ENCODE measurements around the gene MSX1. TPM values are rescaled to one million over a fixed set of nuclear protein-coding genes. Genes with fewer than 3 reads are reported as not detected.

The MSX1 gene
- total RNA-seq, 1 experiment from 2014 or later, result 59.9 TPM

DNA sequence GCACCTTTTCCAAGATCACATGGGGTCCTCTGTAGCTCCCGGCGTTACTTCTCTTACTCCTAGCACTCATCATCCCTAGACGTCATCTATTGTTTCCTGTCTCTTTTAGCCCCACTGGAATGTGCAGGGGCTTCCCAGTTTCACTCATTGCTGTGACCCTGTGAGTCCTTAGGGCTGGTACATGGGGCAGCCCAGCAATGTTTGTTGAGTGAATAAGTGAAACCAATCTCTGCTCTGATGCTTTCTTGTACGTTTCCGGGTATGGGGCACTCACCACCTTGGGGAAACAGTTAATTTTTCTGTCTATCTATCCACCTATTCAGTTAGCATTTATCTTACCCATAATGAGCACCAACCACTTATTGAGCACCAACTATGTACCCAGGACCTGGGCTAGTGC, 16.1 kb downstream of the MSX1 start:
- ChIA-PET CTCF (interaction anchor here (1.3 kb wide), 1 partner anchor 393 kb away, joined by 3 read pairs; no protein-coding TSS in a partner anchor), POLR2A (no interaction called here), RAD21 (ENCODE audit: low non-redundant PET in 1 of 2, low total read pairs in 2 of 2, uncharacterized antibody in 2 of 2, unreplicated experiment in 2 of 2) (no interaction called here)
- H3K27me3 ChIP-seq (ENCODE audit: insufficient read depth, low read length), result no peaks in the 10 kb centered on the region
- BruUV-seq (replicated peaks), result no TSS peak
- no peak overlapping the region for H3K4me3 ChIP-seq (replicated peaks in 1 of 2; ENCODE audit: low read depth in 1 of 2, low read length in 2 of 2)
- H3K9ac ChIP-seq (ENCODE audit: low read length), result no peak overlapping the region
- no peaks in the 10 kb centered on the region for H3K79me2 ChIP-seq (ENCODE audit: insufficient read depth, low read length)
- H3K27ac ChIP-seq (ENCODE audit: low read depth, low read length), result no peak overlapping the region
- no peak overlapping the region for H3K4me2 ChIP-seq (ENCODE audit: low read length)
- ATAC-seq (no peak), DNase-seq (ENCODE audit: low read depth, low spot score) (no peak)
- no peaks in the 10 kb centered on the region for H3K9me2 ChIP-seq (ENCODE audit: insufficient read depth)
- no peaks in the 10 kb centered on the region for H4K20me1 ChIP-seq (ENCODE audit: insufficient read depth)
- intact Hi-C loops (cut with micrococcal nuclease), result no loop called here
- no peak overlapping the region for H2AFZ ChIP-seq (ENCODE audit: low read depth, low read length, poor library complexity, severe bottlenecking)
- H3K9me3 ChIP-seq (ENCODE audit: control insufficient read depth in 1 of 2, insufficient read depth in 1 of 2, low read depth in 1 of 2, low read length in 2 of 2), result no peaks in the 10 kb centered on the region
- TF ChIP-seq EZH2 (IDR thresholded peaks at IDR 0.05) (no peak), CBX3 (IDR thresholded peaks at IDR 0.05; ENCODE audit: low read depth) (no peak), POLR2AphosphoS5 (IDR thresholded peaks at IDR 0.05; ENCODE audit: low read depth, low read length) (no peak)
- TF ChIP-seq, protein P1, sequence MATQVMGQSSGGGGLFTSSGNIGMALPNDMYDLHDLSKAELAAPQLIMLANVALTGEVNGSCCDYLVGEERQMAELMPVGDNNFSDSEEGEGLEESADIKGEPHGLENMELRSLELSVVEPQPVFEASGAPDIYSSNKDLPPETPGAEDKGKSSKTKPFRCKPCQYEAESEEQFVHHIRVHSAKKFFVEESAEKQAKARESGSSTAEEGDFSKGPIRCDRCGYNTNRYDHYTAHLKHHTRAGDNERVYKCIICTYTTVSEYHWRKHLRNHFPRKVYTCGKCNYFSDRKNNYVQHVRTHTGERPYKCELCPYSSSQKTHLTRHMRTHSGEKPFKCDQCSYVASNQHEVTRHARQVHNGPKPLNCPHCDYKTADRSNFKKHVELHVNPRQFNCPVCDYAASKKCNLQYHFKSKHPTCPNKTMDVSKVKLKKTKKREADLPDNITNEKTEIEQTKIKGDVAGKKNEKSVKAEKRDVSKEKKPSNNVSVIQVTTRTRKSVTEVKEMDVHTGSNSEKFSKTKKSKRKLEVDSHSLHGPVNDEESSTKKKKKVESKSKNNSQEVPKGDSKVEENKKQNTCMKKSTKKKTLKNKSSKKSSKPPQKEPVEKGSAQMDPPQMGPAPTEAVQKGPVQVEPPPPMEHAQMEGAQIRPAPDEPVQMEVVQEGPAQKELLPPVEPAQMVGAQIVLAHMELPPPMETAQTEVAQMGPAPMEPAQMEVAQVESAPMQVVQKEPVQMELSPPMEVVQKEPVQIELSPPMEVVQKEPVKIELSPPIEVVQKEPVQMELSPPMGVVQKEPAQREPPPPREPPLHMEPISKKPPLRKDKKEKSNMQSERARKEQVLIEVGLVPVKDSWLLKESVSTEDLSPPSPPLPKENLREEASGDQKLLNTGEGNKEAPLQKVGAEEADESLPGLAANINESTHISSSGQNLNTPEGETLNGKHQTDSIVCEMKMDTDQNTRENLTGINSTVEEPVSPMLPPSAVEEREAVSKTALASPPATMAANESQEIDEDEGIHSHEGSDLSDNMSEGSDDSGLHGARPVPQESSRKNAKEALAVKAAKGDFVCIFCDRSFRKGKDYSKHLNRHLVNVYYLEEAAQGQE (IDR thresholded peaks at IDR 0.05; ENCODE audit: low read depth), result no peak
- no peaks in the 10 kb centered on the region for H3K36me3 ChIP-seq (ENCODE audit: control insufficient read depth in 1 of 2, insufficient read depth in 2 of 2, low read length in 2 of 2)
- H3K4me1 ChIP-seq (ENCODE audit: control insufficient read depth in 1 of 2, insufficient read depth in 2 of 2, low read length in 2 of 2), result peaks cover 0 to 9% of the 10 kb centered on the region in 2 experiments; a peak in 1 of 4 replicates

DNA sequence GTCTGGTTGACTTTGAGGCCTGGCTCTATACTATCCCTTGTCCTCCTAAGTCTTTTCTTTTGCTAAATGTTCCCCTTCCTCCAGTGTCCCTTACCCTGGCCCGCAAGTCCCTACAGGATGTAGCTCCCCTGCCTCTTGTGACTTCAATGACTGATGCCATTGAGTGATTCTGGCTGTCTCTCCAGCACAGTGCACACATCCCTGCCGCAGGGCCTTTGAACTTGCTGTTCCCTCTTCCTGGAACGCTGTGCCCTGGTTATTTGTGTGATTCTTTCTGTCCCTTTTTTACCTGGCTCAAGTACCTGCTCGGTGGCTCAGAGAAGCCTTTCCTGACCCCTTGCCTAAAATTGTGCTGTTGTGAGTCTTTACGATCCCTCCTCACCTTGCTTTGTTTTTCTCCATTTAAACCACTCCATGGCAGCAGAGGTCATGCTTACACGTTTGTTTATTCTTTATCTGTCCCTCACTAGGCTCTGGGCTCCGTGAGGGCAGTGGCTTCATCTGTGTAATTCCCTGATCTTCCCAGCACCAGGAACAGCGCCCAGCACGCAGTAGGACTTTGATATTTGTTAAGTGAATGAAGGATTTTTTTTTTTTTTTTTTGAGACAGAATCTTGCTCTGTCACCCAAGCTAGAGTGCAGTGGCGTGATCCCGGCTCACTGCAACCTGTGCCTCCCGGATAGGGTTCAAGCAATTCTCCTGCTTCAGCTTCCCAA, 17.6 kb downstream of the MSX1 start:
- H3K9me3 ChIP-seq (ENCODE audit: control insufficient read depth in 1 of 2, insufficient read depth in 1 of 2, low read depth in 1 of 2, low read length in 2 of 2), result no peaks in the 10 kb centered on the region
- no peaks in the 10 kb centered on the region for H3K27me3 ChIP-seq (ENCODE audit: insufficient read depth, low read length)
- no peak overlapping the region for H3K4me3 ChIP-seq (replicated peaks in 1 of 2; ENCODE audit: low read depth in 1 of 2, low read length in 2 of 2)
- no peaks in the 10 kb centered on the region for H4K20me1 ChIP-seq (ENCODE audit: insufficient read depth)
- intact Hi-C loops (cut with micrococcal nuclease), result no loop called here
- no peak overlapping the region for H3K9ac ChIP-seq (ENCODE audit: low read length)
- H3K9me2 ChIP-seq (ENCODE audit: insufficient read depth), result no peaks in the 10 kb centered on the region
- no TSS peak for BruUV-seq (replicated peaks)
- ChIA-PET RAD21 (ENCODE audit: low non-redundant PET in 1 of 2, low total read pairs in 2 of 2, uncharacterized antibody in 2 of 2, unreplicated experiment in 2 of 2) (no interaction called here), POLR2A (no interaction called here), CTCF (no interaction called here)
- H3K79me2 ChIP-seq (ENCODE audit: insufficient read depth, low read length), result no peaks in the 10 kb centered on the region
- H3K4me2 ChIP-seq (ENCODE audit: low read length), result no peak overlapping the region
- DNase-seq (ENCODE audit: low read depth, low spot score), result no peak
- peaks cover 0 to 14% of the 10 kb centered on the region in 2 experiments; a peak in 1 of 4 replicates for H3K4me1 ChIP-seq (ENCODE audit: control insufficient read depth in 1 of 2, insufficient read depth in 2 of 2, low read length in 2 of 2)
- H3K36me3 ChIP-seq (ENCODE audit: control insufficient read depth in 1 of 2, insufficient read depth in 2 of 2, low read length in 2 of 2), result no peaks in the 10 kb centered on the region
- no peak overlapping the region for H3K27ac ChIP-seq (ENCODE audit: low read depth, low read length)
- no peak overlapping the region for H2AFZ ChIP-seq (ENCODE audit: low read depth, low read length, poor library complexity, severe bottlenecking)
- no peak for ATAC-seq
- TF ChIP-seq, protein P1 (IDR thresholded peaks at IDR 0.05; ENCODE audit: low read depth), result no peak
- no peak for TF ChIP-seq ZNF274 (IDR thresholded peaks at IDR 0.05; ENCODE audit: low read depth, low read length)
- TF ChIP-seq RAD21 (IDR thresholded peaks at IDR 0.05; ENCODE audit: low read depth), result no peak
- TF ChIP-seq ZFX (IDR thresholded peaks at IDR 0.05), result no peak
- no peak for TF ChIP-seq CBX3 (IDR thresholded peaks at IDR 0.05; ENCODE audit: low read depth)
- TF ChIP-seq, protein P2, sequence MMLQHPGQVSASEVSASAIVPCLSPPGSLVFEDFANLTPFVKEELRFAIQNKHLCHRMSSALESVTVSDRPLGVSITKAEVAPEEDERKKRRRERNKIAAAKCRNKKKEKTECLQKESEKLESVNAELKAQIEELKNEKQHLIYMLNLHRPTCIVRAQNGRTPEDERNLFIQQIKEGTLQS (IDR thresholded peaks at IDR 0.05), result no peak
- no peak for TF ChIP-seq TCF7L2 (IDR thresholded peaks at IDR 0.05; ENCODE audit: borderline replicate concordance, extremely low read depth, insufficient read depth, insufficient read length)
- no peak for TF ChIP-seq CEBPB (IDR thresholded peaks at IDR 0.05; ENCODE audit: low read depth)
- TF ChIP-seq JUND (IDR thresholded peaks at IDR 0.05), result no peak
- TF ChIP-seq EGR1 (IDR thresholded peaks at IDR 0.05; ENCODE audit: low read depth), result no peak
- TF ChIP-seq FOSL1 (IDR thresholded peaks at IDR 0.05; ENCODE audit: low read depth), result no peak
- TF ChIP-seq POLR2AphosphoS5 (IDR thresholded peaks at IDR 0.05; ENCODE audit: low read depth, low read length), result no peak

Measured in HCT116 (cell line).